ENCODE results near the gene JADE2. TPM values are rescaled to one million over a fixed set of nuclear protein-coding genes. Genes with fewer than 3 reads are reported as not detected.
"Not testable (repeated sequence)": the region's sequence is repeated elsewhere in the genome, so short reads cannot be mapped to it uniquely, and the experiment has no call there.

Gene JADE2
- total RNA-seq, 1 donor from 2014 or later, result 32.4 TPM

- Mint-ChIP-seq H3K27ac (ENCODE audit: unreplicated experiment) (no peak overlapping the region), H3K4me3 (ENCODE audit: unreplicated experiment) (no peak overlapping the region), H3K27me3 (ENCODE audit: unreplicated experiment) (no peaks in the 10 kb centered on the region), H3K36me3 (ENCODE audit: unreplicated experiment) (peaks cover 17% of the 10 kb centered on the region), H3K9me3 (ENCODE audit: unreplicated experiment) (no peaks in the 10 kb centered on the region), H3K4me1 (ENCODE audit: unreplicated experiment) (peaks cover 26% of the 10 kb centered on the region)
- no peak for TF ChIP-seq CTCF (IDR thresholded peaks at IDR 0.05)
- DNase-seq (ENCODE audit: extremely low spot score, unreplicated experiment), result no peak
These were observed 24.2 kb downstream of the JADE2 start for GRCh38 chr5:134549714-134550113.

- no peak for DNase-seq (ENCODE audit: extremely low spot score, unreplicated experiment)
- Mint-ChIP-seq H3K4me1 (ENCODE audit: unreplicated experiment) (peaks cover 33% of the 10 kb centered on the region), H3K36me3 (ENCODE audit: unreplicated experiment) (peaks cover 8% of the 10 kb centered on the region), H3K4me3 (ENCODE audit: unreplicated experiment) (no peak overlapping the region), H3K27ac (ENCODE audit: unreplicated experiment) (no peak overlapping the region), H3K27me3 (ENCODE audit: unreplicated experiment) (no peaks in the 10 kb centered on the region), H3K9me3 (ENCODE audit: unreplicated experiment) (no peaks in the 10 kb centered on the region)
- TF ChIP-seq CTCF (IDR thresholded peaks at IDR 0.05), result no peak
These were observed 25.1 kb downstream of the JADE2 start for GRCh38 chr5:134550271-134551214.

- no peaks in the 10 kb centered on the region for H3K9me3 Mint-ChIP-seq (ENCODE audit: unreplicated experiment)
- peaks cover 8% of the 10 kb centered on the region for H3K36me3 Mint-ChIP-seq (ENCODE audit: unreplicated experiment)
- H3K4me3 Mint-ChIP-seq (ENCODE audit: unreplicated experiment), result no peak overlapping the region
- H3K27ac Mint-ChIP-seq (ENCODE audit: unreplicated experiment), result peak overlapping the region; percentile 50
- no peaks in the 10 kb centered on the region for H3K27me3 Mint-ChIP-seq (ENCODE audit: unreplicated experiment)
- no peak for TF ChIP-seq CTCF (IDR thresholded peaks at IDR 0.05)
- H3K4me1 Mint-ChIP-seq (ENCODE audit: unreplicated experiment), result peaks cover 44% of the 10 kb centered on the region
- no peak for DNase-seq (ENCODE audit: extremely low spot score, unreplicated experiment)
These were observed 26.4 kb downstream of the JADE2 start for GRCh38 chr5:134551901-134552300.

- Mint-ChIP-seq H3K4me3 (ENCODE audit: unreplicated experiment) (no peak overlapping the region), H3K27me3 (ENCODE audit: unreplicated experiment) (no peaks in the 10 kb centered on the region), H3K9me3 (ENCODE audit: unreplicated experiment) (no peaks in the 10 kb centered on the region), H3K27ac (ENCODE audit: unreplicated experiment) (peak overlapping the region; percentile 50), H3K36me3 (ENCODE audit: unreplicated experiment) (peaks cover 4% of the 10 kb centered on the region), H3K4me1 (ENCODE audit: unreplicated experiment) (peaks cover 44% of the 10 kb centered on the region)
- TF ChIP-seq CTCF (IDR thresholded peaks at IDR 0.05), result no peak
- DNase-seq (ENCODE audit: extremely low spot score, unreplicated experiment), result no peak
These were observed 26.8 kb downstream of the JADE2 start for GRCh38 chr5:134552301-134552700.

GRCh38 chr5:134552716-134553115 is 27.2 kb downstream of the JADE2 start:
- Mint-ChIP-seq H3K4me1 (ENCODE audit: unreplicated experiment) (peaks cover 44% of the 10 kb centered on the region), H3K27ac (ENCODE audit: unreplicated experiment) (peak overlapping the region; percentile 10)
- H3K36me3 Mint-ChIP-seq (ENCODE audit: unreplicated experiment); H3K9me3 Mint-ChIP-seq (ENCODE audit: unreplicated experiment); H3K27me3 Mint-ChIP-seq (ENCODE audit: unreplicated experiment); H3K4me3 Mint-ChIP-seq (ENCODE audit: unreplicated experiment); DNase-seq (ENCODE audit: extremely low spot score, unreplicated experiment): not testable (repeated sequence)

Data from osteocyte (in vitro differentiated cells).